ENCODE measurements around the gene AP3B2.
A peak's percentile ranks its signal among the peaks of the same experiment; 100 is the strongest.
"Not testable (repeated sequence)": the region's sequence is repeated elsewhere in the genome, so short reads cannot be mapped to it uniquely, and the experiment has no call there.

AP3B2 gene

GRCh38 chr15:82650046-82650670 lies 59.5 kb downstream of the AP3B2 start:
- DNase-seq (ENCODE audit: low read depth): no peak

- DNase-seq (ENCODE audit: low read depth): no peak
These were observed 60.3 kb downstream of the AP3B2 start for GRCh38 chr15:82649226-82649999.

DNA sequence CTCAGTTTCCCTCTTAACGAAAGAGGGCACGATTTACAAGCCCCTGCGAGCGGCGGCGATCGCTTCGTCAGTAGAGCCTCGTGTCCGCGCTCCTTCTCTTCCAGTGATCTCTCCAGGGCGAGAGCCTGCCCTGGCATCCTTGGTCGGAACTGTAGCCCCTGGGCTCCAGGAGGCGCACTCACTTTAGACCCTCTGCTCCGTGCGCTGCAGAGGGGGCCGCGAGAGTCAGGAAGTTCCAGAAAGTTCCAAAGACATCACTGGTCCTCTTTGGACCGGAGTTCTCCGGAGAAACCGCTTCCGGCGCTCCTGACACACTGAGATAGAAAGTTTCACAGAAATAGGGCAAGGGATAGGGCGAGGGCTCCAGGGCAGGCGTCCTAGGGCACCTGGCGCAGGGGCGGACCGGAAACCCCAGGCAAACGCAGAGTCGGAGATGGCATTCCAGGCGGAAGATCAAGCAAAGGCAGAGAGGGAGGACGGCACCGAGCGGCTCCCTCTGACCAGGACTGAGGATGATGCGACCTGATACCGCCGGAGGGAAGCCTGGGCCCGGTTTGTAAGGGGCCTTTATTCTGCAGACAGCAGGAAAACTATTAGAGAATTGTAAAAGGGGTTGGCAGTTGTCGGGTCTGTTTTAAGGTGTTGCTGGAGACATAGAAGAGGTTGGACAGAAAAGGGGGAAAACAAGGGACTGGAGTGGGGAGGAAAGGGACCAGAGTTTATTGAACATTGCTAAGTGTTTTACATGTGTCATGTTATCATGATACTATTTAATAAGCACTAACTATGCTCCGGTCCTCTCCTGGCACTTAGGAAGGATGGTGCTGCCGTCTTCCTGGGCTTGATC lies 61.2 kb downstream of the AP3B2 start:
- DNase-seq (ENCODE audit: low read depth): no peak

DNA sequence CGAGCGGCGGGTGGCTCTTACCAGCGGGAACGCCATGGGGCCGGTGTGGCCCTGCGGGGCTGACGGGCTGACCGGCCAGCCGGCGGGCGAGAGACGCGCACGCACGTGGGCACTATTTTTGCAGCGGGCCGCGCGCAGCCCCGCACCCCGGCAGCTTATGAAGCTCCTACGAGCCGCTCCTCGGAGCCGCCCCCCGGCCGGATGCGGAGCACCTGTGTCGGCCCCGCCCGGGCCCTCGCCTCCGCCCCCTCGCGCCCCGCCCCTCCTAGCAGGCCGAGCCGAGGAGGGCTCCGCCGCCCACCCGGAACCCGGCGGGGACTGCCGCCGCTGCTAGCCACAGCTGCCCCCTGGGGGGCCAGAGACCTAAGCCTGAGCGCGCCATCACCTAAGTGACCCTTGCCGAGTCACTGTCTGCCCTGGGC lies 61.8 kb downstream of the AP3B2 start:
- peak; percentile 35 for DNase-seq (ENCODE audit: low read depth)

GRCh38 chr15:82647045-82647834 lies 62.4 kb downstream of the AP3B2 start, which contains the start of gene CPEB1:
Gene CPEB1 (minus strand): TSS chr15:82647363. CDS start chr15:82628459, 18,904 bp downstream.
- peak; percentile 27 for DNase-seq (ENCODE audit: low read depth)

DNA sequence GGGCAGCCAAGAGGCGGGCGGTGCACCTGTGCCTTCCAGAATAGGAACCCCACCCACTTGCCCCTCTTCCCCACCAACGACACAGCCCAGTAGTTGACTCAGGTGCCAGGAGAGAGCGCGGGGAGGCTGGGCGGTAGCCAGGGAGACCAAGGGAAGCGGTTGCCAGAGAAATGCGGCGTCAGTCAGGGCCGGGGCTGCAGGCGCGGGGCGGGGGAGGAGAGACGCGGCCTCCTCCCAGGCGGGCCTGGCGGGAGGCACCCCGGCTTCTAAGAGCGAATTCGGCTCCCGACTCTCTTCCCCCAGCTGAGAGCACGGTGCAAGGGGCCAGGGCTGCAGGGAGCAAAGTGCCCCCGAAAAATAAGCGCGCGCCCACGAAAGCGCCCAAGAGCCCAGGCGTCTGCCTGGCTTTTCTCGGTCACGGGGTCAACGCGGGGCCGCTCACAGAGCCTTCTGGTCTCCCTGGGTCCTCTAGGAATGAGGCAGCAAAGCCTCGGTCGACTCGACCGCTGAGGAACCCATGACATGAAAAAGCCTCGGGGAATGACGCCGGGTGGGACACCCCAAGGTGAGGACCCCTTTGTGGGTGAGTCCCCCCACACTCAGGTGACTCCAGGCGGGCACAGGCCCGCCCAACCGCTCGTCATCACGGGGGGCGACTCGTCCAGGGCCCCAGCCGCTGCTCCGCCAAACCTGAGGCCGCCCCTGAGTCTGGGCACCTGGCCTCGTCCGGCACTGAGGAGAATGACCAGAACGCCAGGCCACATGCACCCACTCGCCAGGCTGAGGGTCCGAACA lies 63.2 kb downstream of the AP3B2 start:
- peak; percentile 9 for DNase-seq (ENCODE audit: low read depth)

- DNase-seq (ENCODE audit: low read depth): not testable (repeated sequence)
These were observed 64.5 kb downstream of the AP3B2 start for GRCh38 chr15:82644967-82645852.

GRCh38 chr15:82643992-82644391 lies 65.7 kb downstream of the AP3B2 start:
- no peak for DNase-seq (ENCODE audit: low read depth)

DNA sequence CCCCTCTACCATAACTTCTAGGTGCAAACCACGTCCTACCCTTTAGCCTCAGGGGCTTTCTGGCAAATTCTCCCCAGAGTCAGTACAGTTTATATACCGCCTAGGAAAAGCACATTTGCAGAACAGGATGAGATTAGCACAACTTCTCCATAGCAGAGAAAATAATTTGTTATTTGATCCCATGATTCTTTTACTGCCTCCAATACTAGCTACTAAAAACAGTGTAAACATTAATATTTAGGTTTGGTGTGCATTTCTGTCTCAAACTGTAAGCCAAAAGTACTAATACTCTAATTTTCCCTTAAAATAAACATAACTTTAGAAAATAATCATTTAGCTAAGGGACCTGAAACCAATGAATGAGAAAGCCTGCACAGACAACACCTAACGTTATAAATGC lies 67.0 kb downstream of the AP3B2 start:
- DNase-seq (ENCODE audit: low read depth): no peak

GRCh38 chr15:82641129-82641798 lies 68.4 kb downstream of the AP3B2 start:
- DNase-seq (ENCODE audit: low read depth): no peak

- DNase-seq (ENCODE audit: low read depth): no peak
These were observed 69.0 kb downstream of the AP3B2 start for GRCh38 chr15:82640672-82641071.

- no peak for DNase-seq (ENCODE audit: low read depth)
These were observed 73.9 kb downstream of the AP3B2 start for GRCh38 chr15:82635798-82636197.

DNA sequence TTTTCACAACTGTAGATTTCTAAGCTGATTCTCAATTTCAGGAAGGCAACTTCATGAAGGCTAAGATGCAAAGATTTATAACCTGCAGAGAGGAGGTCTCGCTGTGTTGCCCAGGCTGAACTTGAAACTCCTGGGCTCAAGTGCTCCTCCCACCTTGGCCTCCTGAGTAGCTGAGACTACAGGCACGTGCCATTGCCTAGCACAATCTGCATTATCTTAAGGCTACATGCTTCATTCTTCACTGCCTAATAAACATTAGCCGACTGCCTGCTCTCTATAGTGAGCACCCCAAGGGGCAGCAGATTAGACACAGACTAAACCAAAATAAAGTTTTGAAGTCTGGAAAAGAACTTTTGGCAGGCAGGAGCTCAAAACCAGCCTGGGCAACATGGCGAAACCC lies 79.6 kb downstream of the AP3B2 start:
- no peak for DNase-seq (ENCODE audit: low read depth)

DNA sequence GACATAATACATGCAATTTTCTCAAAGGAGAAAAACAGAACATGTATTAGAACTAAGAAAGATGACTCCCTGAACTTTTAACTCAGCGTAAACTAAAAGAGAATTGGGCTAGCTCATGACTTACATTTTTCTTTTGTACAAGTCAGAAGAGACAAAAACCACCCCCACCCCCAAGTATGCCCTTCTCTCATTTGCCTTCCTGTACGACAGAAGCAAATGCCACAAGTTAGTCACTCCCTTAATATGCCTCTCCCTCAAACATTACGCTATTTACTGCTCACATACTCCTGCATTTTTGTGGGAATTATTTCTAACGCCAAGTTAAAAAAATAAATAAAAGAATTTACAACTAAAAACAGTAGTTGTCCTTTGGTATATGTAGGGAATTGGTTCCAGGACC lies 84.5 kb downstream of the AP3B2 start:
- DNase-seq (ENCODE audit: low read depth): no peak

GRCh38 chr15:82624438-82624837 lies 85.2 kb downstream of the AP3B2 start:
- no peak for DNase-seq (ENCODE audit: low read depth)

GRCh38 chr15:82624008-82624407 lies 85.7 kb downstream of the AP3B2 start:
- no peak for DNase-seq (ENCODE audit: low read depth)

DNA sequence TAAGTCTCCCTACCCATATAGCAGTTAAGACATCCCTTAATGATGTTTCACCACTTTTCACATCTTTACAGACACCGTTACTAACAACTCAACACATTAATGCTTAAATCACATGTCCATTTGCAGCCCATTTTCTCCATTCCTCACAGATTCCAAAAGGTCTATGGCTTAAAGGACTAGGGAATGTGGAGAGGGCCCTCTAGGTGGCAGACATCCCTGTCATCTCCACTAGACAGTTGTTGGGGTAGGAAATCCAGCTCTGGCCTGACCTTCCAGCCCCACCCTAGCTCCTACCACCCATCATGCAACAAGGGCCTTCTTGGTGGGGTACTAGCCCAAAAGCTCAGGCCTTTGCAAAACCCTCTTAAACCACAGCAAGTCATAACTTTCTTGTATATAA lies 87.7 kb downstream of the AP3B2 start:
- no peak for DNase-seq (ENCODE audit: low read depth)

DNA sequence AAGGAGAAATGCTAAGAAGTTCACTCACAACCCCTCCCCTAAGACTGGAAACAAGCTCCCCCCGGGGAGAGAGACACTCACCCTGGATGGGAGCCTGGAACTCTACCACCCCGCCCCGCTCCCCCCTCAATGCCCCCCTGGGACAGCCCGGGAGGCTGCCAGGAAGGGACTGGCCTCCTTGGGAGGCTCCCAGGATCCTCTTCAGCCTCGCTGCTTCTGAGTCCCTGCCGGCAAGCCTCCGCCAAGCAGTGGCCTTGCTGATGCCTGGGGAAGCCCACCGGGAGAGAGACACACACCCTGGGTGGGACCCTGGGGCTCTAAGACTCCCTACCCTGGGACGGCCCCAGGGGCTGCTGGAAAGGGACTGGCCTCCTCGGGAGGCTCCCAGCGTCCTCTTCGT lies 95.9 kb downstream of the AP3B2 start:
- DNase-seq (ENCODE audit: low read depth): no peak

DNA sequence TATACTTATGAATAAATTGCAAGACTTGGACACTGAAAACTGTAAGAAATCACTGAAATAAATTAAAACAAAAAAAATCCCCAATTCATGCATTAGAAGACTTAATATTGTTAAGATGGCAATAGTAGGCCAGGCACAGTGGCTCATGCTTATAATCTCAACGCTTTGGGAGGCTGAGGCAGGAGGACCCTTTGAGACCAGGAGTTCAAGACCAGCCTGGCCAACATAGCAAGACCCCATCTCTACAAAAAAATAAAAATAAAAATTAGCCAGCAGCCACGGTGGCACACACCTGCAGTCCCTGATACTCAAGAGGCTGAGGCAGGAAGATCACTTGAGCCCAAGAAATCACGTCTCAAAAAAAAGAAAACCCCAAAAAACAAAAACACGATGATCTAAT lies 98.3 kb downstream of the AP3B2 start:
- no peak for DNase-seq (ENCODE audit: low read depth)
